Right ventricle myocardium inferior (tissue), 1 donor: Measurements from ENCODE around the gene TGIF1. TPM values are rescaled to one million over a fixed set of nuclear protein-coding genes. Genes with fewer than 3 reads are reported as not detected.
"Not testable (repeated sequence)": the region's sequence is repeated elsewhere in the genome, so short reads cannot be mapped to it uniquely, and the experiment has no call there.

ENCODE experiments used
- ATAC-seq: fragments of 200-7000 bp; cut with Tn5 transposase; one replicate; pipeline ENCODE4 v1.9.1; 2020; ENCODE audit warnings: mild to moderate bottlenecking, moderate library complexity
- DNase-seq: peaks from one replicate; pipeline ENCODE4 v3.0.0; 2021; ENCODE audit errors: missing footprints
- intact Hi-C: fragments of 100-400 bp; cut with DNase I; formaldehyde crosslinking; loops from one replicate; pipeline ENCODE4 v1.11.0; 2022
- total RNA-seq: library from RNA; stranded (reverse); fragmentation: NEBNext Ultra II Directional; extraction: Animal tissue kit (Norgen Biotek cat#: 25700); gene quantifications from one replicate; pipeline ENCODE4 v1.2.1, GENCODE V29; 2021
- donor health status: DM: no; HTN: yes; CAD: no; lungs with severe emphysema.

The TGIF1 gene
- total RNA-seq, 1 donor from 2014 or later, result 8.4 TPM

- DNase-seq, result no peak
- intact Hi-C loops, result no loop called here
- no peak for ATAC-seq
These were observed 18.9 kb downstream of the TGIF1 start for GRCh38 chr18:3468833-3469232.

GRCh38 chr18:3471141-3471648 is 21.2 kb downstream of the TGIF1 start:
- DNase-seq (no peak), ATAC-seq (no peak)
- intact Hi-C loops, result no loop called here

- DNase-seq, ATAC-seq, intact Hi-C loops: not testable (repeated sequence)
These were observed 22.1 kb downstream of the TGIF1 start for GRCh38 chr18:3472121-3472520.

GRCh38 chr18:3472681-3473544 is 22.9 kb downstream of the TGIF1 start:
- DNase-seq (no peak), ATAC-seq (no peak)
- intact Hi-C loops, result no loop called here

GRCh38 chr18:3478262-3478978 is 28.4 kb downstream of the TGIF1 start:
- intact Hi-C loops, result no loop called here
- ATAC-seq, result peak; percentile 31
- no peak for DNase-seq

- intact Hi-C loops, result no loop called here
These were observed 30.1 kb downstream of the TGIF1 start for GRCh38 chr18:3479978-3480509.

GRCh38 chr18:3480827-3481573 is 31.0 kb downstream of the TGIF1 start:
- intact Hi-C loops, result no loop called here
- DNase-seq (no peak), ATAC-seq (no peak)

More at GRCh38 chr18:3479978-3480509, 30.1 kb downstream of the TGIF1 start:
- DNase-seq (no peak), ATAC-seq (no peak)

GRCh38 chr18:3481696-3482210 is 31.8 kb downstream of the TGIF1 start:
- ATAC-seq (no peak), DNase-seq (no peak)
- intact Hi-C loops, result no loop called here

GRCh38 chr18:3482258-3482657 is 32.3 kb downstream of the TGIF1 start:
- no peak for DNase-seq
- intact Hi-C loops, result no loop called here

GRCh38 chr18:3485153-3486149 is 35.5 kb downstream of the TGIF1 start:
- intact Hi-C loops, result no loop called here
- DNase-seq (no peak), ATAC-seq (no peak)

More at GRCh38 chr18:3482258-3482657, 32.3 kb downstream of the TGIF1 start:
- ATAC-seq, result no peak

- intact Hi-C loops, result no loop called here
- DNase-seq (no peak), ATAC-seq (no peak)
These were observed 36.5 kb downstream of the TGIF1 start for GRCh38 chr18:3486512-3486911.

- no peak for ATAC-seq
- DNase-seq, result no peak
- intact Hi-C loops, result no loop called here
These were observed 39.5 kb downstream of the TGIF1 start for GRCh38 chr18:3489462-3489861.

- intact Hi-C loops, result no loop called here
- ATAC-seq (no peak), DNase-seq (no peak)
These were observed 42.1 kb downstream of the TGIF1 start for GRCh38 chr18:3491981-3492555.

GRCh38 chr18:3492721-3493120 is 42.7 kb downstream of the TGIF1 start:
- ATAC-seq (no peak), DNase-seq (no peak)
- intact Hi-C loops, result no loop called here

GRCh38 chr18:3493501-3494244 is 43.7 kb downstream of the TGIF1 start:
- intact Hi-C loops, result no loop called here
- DNase-seq (no peak), ATAC-seq (no peak)

GRCh38 chr18:3494245-3494526 is 44.2 kb downstream of the TGIF1 start:
- intact Hi-C loops, result no loop called here

GRCh38 chr18:3494569-3494968 is 44.6 kb downstream of the TGIF1 start:
- DNase-seq (no peak), ATAC-seq (no peak)
- intact Hi-C loops, result no loop called here

More at GRCh38 chr18:3494245-3494526, 44.2 kb downstream of the TGIF1 start:
- ATAC-seq (no peak), DNase-seq (no peak)
